Stimulated activated CD4-positive, alpha-beta T cell treated with anti-CD3 and anti-CD28 coated beads, Interleukin-1b, Interleukin-23, amount 100 ng/mL, for 1 hour (primary cell): ENCODE results near the gene SPATA31A6.
"Not testable (repeated sequence)": the region's sequence is repeated elsewhere in the genome, so short reads cannot be mapped to it uniquely, and the experiment has no call there.

Source experiments
- DNase-seq, 2 donors: peaks; one replicate each; pipeline ENCODE4 v3.0.0-alpha.2; 2020; ENCODE audit warnings: low read depth in 2 of 2

Gene SPATA31A6

DNA sequence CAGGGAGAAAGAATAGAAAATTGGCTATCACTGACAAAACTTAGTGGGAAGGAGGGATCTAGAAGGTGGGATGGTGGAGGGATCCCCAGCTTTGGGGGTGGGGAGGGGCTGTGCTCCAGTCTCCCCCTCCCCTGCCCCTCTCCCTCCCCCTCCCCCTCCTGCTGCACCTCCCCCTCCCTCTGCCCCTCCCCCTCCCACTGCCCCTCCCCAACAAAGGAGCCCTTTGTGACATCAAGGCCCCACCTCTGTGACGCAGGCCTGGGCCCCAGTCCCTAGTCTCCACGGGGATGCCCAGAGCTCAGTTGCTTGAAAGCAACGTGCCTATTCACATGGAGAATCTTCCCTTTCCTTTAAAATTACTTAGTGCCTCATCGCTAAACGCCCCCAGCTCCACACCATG is at the start of gene SPATA31A6:
Gene SPATA31A6, plus strand, starts transcription at position 301 of the 400 bp plus-strand sequence. Its CDS starts 29 bp downstream, at position 330.
- not testable (repeated sequence) for DNase-seq

DNA sequence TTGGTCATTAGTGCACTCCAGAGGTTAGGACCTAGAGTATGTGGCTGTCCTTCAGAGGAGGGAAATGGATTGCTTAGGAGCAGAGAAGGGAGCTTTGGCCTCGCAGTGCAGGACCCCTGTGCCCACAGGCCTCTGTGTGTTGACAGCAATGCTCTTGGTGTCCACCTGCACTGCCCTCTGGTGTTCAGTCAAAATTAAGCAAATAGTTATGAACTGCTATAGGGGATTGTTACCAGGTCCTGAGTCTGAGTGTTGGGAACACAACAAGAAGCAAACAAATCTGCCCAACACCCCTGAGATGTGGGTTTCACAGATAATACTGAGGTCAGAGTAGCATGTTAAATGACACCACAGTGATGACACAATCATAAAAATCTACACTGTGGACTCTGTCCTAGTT is 23.2 kb upstream of the SPATA31A6 start:
- DNase-seq, result not testable (repeated sequence)

DNA sequence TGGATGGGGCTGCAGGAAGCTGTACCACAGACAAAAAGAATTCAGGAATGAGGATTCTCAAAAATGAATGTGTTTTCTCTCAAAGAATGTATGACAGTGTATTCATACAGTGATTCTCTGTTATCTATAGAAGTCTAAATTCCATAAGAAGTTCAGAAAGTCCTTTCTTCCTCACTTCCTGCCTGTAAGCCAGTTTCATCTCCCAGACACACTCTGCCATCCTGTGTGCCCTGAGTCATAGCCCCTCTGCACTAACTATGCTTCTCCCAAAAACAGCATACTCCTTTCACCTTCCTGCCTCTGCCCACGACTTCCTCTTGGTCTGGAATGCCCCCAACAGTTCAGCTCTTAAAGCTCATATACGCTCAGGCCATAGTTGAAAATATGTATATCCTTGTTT is 36.4 kb downstream of the SPATA31A6 start:
- not testable (repeated sequence) for DNase-seq

DNA sequence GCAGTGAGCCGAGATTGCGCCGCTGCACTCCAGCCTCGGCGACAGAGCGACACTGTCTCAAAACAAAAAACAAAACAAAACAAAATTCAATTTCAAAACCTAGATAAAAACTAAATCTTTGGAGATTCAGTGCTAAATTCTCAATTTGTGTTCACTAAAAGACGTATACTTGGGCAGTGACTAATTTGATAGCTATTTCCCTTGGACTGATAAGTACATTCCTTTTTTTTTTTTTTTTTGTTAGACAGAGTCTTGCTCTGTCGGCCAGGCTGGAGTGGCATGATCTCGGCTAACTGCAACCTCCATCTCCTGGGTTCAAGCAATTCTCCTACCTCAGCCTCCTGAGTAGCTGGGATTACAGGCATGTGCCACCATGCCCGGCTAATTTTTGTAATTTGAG is 39.8 kb downstream of the SPATA31A6 start:
- DNase-seq, result not testable (repeated sequence)

DNA sequence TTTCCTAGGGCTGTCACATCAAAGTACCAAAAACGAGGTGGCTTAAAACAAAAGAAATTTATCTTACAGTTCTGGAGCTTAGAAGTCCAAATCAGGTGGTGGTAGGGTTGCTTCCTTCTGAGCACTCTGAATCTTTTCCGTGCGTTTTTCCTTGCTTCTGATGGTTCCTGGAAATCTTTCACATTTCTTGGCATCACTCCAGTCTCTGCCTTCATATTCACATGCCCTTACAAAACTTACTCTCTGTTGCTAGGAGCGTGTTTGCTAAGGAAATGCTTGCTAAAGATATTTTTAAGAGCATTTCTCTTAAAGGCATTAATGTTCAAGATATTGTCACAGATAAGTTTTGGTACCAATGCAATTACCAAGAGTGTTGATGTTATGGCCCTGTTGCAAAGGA is 49.6 kb downstream of the SPATA31A6 start:
- not testable (repeated sequence) for DNase-seq

DNA sequence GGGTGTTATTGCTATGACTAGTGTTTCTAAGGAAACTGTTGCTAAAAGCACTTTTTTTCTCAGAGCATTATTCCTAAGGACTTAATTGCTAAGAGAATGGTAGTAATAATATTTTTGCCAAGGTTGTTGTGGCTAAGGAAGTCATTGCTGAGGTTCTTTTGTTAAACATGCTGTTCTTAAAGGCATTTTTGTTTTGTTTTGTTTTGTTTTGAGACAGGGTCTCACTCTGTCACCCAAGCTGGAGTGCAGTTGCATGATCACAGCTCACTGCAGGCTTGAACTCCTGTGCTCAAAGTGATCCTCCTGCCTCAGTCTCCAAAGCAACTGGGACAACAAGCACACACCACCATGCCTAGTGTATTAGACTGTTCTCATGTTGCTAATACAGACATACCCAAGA is 51.2 kb downstream of the SPATA31A6 start:
- DNase-seq, result not testable (repeated sequence)

DNA sequence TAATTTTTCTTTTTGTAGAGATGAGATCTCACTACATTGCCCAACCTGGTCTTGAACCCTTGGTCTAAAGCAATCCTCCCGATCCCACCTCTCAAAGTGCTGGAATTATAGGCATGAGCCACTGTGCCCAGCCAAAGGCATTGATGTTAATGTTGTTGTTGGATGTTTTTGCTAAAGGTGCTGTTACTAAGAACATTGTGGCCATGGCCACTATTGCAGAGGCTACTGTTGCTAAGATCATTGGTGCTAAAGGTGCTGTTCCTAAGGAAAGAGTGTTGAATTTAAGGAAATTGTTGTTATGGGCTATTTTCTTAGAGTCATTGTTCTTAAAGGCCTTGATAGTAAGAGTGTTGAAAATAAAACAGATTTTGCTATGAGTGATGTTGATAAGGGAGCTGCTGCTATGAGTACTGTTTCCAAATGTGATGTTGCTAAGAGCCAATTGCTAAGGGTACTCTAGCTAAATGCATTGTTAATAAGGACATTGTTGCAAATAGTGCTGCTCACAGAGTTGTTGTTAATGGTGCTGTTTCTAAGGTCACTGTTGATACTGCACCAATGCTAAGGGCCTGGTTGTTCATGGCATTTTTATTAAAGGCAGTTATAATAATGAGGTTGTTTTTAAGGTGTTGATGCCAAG is 52.0 kb downstream of the SPATA31A6 start:
- DNase-seq, result not testable (repeated sequence)

DNA sequence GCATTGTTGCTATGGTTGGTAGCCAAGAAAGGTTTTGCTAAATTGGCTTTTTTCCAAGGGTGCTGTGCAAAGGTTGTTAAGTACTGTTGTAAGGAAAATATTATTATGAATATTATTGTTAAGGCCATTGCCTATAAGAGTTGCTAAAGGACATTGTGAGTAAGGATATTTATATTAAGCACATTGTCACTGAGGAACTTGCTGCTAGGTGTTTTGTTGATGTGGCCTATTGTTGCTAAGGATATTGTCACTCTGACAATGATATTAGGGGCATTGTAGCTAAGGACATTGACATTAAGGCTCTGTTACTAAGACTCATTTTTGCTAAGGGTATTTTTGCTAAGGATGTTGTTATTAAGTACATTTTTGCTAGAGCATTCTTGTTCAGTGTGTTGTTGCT is 52.6 kb downstream of the SPATA31A6 start:
- DNase-seq, result not testable (repeated sequence)

DNA sequence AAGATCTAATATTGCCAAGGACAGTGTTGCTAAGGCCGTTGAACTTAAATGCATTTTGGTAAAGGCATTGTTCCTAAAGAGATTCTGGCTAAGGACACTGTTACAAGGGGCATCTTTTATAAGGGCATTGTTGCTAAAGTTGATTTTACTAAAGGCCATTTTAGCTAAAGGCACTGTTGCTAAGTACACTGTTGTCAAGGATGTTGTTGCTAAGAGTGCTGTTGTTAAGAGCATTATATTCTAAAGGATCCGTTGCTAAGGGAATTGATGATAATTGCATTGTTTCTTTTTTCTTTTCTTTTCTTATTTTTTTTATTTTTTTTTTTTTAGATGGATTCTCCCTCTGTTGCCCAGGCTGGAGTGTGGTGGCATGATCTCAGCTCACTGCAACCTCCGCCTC is 53.9 kb downstream of the SPATA31A6 start:
- DNase-seq, result not testable (repeated sequence)

DNA sequence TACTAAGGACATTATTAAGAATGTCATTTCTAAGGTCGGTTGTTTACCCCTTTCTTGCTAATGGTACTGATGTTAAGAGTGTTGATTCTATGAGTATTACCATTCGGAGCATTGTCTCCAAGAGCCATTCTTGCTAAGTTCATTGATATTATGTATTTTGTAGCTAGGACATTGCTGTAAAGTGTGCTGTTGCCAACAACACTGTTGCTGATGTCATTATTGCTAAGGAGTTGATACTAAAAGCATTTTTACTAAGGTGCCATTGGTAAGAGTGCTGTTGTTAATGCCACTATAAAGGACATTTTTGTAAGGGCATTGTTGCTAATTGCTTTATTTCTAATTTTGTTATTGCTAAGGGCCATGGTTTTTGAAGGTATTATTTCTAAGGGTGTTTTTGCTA is 55.4 kb downstream of the SPATA31A6 start:
- not testable (repeated sequence) for DNase-seq
